ENCODE data around the gene IGSF23.

IGSF23 gene

GRCh38 chr19:44643605-44644401 is 30.4 kb downstream of the IGSF23 start, which contains the start of gene PVR:
Gene PVR, plus strand, starts transcription at chr19:44643910. Its CDS starts 187 bp downstream, at chr19:44644097.
- peak; percentile 57 to 83 for DNase-seq

DNA sequence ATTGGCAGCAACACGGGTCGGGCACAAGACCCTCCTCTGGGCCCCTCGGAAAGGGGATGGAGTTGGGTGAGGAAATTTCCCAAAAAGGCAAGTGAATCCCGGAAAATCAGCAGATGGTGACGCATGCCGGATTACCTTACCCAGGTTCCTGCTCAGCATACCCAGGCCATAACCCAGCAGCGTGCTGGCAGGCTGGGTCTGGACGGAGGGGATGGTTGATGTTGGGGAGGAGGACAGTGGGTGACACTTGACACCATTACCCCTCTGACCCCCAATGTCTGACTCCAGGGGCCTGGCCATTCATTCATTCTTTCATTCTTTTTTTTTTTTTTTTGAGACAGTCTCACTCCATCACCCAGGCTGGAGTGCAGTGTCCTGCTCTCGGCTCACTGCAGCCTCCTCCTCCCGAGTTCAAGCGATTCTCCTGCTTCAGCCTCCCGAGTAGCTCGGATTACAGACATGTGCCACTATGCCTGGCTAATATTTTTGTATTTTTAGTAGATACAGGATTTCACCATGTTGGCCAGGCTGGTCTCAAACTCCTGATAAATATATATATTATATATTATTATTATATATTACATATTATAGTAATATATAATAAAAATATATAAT is 31.1 kb downstream of the IGSF23 start:
- DNase-seq: peak in 1 of 2 experiments; percentile 47

GRCh38 chr19:44645407-44646048 is 32.2 kb downstream of the IGSF23 start:
- no peak for DNase-seq

DNA sequence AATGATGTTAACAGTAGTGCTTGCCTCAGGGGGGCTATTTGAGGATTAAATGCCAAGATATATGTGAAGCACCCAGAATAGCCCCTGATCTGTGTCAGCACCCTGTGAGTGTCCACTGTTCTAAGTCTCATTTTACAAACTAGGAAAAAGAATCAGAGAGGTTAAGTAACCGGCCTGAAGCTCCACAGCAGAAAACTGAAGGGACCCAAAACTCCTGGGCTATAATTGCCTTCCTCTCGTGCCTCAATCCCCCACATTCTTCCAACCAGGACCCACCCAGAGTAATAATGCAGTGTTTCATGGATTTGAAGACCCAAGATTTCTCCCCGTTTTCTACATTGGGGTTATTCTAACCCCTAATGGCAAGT is 32.7 kb downstream of the IGSF23 start:
- DNase-seq: no peak

DNA sequence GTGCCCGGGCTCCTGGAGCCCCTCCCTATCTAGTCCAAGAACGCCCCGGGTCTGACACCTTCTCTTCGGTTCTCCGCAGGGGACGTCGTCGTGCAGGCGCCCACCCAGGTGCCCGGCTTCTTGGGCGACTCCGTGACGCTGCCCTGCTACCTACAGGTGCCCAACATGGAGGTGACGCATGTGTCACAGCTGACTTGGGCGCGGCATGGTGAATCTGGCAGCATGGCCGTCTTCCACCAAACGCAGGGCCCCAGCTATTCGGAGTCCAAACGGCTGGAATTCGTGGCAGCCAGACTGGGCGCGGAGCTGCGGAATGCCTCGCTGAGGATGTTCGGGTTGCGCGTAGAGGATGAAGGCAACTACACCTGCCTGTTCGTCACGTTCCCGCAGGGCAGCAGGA is 33.8 kb downstream of the IGSF23 start:
- no peak for DNase-seq

DNA sequence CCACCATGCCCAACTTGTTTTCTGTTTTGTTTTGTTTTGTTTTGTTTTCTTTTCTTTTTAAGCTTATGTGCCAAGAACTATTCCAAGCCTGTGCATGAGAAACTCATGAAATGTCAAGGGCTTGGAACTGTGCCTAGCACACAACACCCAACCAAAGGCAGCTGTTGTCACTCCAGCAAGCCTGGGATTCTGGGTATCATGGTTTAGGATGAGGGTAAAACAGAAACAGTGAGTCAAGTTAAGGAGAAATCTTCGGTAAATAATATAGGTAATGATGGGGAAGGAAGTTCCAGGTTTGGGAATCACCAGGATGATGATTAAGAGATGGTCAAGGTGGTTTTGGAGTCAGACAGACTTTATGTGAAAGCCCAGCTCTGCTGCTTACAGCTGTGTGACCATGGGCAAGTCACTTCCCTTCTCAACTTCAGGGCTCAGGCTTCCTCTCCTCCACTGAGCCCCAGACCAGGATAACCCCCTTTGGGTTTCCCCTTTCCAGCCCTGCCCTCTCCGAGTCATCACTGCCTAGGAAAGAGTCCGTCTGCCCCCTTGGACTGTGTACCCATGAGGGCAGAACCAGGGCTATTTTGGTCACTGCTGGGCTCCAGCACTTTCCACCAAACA is 35.4 kb downstream of the IGSF23 start:
- no peak for DNase-seq

DNA sequence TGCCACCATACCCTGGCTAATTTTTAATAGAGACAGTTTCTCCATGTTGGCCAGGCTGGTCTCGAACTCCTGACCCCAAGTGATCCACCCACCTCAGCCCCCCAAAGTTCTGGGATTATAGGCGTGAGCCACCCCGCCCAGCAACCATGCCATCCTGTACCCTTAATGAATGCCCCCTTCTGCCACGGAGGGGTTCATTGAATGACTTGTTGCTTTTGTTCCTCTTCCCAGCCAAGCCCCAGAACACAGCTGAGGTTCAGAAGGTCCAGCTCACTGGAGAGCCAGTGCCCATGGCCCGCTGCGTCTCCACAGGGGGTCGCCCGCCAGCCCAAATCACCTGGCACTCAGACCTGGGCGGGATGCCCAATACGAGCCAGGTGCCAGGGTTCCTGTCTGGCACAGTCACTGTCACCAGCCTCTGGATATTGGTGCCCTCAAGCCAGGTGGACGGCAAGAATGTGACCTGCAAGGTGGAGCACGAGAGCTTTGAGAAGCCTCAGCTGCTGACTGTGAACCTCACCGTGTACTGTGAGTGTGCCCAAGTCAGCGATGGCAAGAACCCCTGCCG is 36.3 kb downstream of the IGSF23 start:
- no peak for DNase-seq

DNA sequence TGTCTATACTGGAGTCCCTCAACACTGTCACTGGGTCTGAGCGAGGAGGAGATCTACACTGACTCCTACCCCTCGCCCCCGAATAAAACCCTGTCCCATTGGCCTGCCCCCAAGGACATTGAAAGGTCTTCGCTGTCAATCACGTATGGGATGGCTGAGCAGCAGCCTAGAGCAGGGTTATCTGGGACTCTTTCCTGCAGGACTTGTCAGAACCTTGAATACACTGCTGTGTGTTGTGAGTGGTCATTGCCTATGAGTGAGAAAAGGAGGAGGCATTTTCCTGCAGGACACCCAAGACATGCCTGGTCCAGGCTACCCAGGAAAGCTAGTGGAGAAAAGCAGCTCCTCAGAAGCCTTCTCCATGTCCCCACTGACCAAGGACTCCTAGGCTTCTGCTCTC is 40.0 kb downstream of the IGSF23 start:
- no peak for DNase-seq

- DNase-seq: no peak
Observed at GRCh38 chr19:44653977-44654774, 40.8 kb downstream of the IGSF23 start.

GRCh38 chr19:44657211-44657921 is 44.0 kb downstream of the IGSF23 start:
- peak in 1 of 2 experiments; percentile 48 for DNase-seq

DNA sequence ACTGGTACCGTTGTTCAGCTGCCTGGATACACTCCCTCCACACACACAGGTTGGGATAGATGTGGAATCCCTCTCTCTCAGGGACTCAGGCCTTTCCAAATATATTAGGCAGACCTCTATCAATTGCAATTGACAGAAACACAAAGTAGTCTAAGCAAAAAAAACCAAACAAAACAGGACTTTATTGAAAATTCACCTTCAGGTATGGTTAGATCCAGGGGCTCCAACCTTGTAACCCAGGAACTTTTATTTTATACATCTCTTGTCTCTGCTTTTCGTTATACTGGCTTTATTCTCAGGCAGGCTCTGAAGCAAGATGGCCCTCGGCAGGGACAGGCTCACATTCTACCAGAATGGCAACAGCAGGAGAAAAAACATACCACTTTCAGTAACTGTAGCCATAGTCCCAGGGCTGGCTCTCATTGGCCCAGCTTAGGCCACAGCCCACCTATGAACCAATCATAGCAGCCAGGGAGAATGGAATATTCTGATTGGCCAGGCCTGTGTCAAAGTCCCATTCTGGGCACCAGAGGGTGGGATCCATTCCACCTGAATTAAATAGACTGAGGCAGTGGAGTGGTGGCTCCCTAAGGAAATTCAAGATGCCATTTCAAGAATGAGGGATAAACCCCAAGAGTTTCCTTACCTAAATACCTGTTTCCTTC is 44.8 kb downstream of the IGSF23 start:
- DNase-seq: no peak

DNA sequence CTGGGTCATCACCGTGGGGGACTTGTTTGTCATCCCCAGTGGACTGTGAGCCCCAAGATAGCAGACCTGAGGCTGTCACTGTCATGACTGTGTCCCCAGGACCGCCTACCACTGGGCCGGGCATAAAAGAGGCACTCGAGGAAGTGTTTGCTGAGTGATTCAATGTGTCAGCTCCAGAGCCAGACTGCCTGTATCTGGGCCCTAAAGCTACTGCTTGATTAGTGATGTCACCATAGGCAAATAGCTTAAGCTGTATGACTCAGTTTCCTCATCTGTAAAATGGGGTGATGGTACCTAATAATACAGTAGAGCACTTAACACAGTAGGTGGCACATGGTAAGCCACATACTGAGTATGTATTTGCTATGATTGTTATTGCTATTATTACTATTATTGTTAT is 46.7 kb downstream of the IGSF23 start:
- no peak for DNase-seq

- DNase-seq: no peak
Observed at GRCh38 chr19:44661205-44661604, 47.8 kb downstream of the IGSF23 start.

DNA sequence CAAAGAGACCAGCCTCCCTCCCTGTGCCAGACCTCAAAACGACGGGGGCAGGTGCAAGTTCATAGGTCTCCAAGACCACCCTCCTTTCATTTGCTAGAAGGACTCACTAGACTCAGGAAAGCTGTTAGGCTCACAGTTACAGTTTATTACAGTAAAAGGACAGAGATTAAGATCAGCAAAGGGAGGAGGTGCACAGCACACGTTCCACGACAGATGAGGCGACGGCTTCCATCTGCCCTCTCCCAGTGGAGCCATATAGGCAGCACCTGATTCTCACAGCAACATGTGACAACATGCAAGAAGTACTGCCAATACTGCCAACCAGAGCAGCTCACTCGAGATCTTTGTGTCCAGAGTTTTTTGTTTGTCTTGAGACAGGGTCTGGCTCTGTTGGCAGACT is 48.5 kb downstream of the IGSF23 start:
- no peak for DNase-seq

GRCh38 chr19:44662691-44663385 is 49.5 kb downstream of the IGSF23 start:
- DNase-seq: no peak

- no peak for DNase-seq
Observed at GRCh38 chr19:44663996-44664395, 50.6 kb downstream of the IGSF23 start.

DNA sequence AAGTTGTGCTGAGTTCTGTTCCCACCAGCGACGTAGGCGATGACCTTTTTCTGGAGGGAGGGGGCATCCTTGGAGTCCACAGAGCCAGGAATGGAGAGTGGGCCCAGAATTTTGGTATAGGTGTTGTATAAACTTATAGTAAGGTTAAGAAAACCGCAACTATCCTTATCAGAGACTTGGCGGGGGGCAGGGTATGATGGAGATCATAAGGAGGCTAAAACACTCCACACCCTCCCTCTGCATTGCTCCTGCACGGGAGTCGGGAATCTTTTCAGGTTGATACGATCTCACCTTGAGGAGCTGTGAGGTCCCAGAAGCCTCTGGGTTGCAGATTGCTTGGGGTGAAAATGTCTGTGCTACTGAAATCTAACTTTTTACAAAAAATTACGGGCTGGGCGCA is 51.6 kb downstream of the IGSF23 start:
- no peak for DNase-seq

DNA sequence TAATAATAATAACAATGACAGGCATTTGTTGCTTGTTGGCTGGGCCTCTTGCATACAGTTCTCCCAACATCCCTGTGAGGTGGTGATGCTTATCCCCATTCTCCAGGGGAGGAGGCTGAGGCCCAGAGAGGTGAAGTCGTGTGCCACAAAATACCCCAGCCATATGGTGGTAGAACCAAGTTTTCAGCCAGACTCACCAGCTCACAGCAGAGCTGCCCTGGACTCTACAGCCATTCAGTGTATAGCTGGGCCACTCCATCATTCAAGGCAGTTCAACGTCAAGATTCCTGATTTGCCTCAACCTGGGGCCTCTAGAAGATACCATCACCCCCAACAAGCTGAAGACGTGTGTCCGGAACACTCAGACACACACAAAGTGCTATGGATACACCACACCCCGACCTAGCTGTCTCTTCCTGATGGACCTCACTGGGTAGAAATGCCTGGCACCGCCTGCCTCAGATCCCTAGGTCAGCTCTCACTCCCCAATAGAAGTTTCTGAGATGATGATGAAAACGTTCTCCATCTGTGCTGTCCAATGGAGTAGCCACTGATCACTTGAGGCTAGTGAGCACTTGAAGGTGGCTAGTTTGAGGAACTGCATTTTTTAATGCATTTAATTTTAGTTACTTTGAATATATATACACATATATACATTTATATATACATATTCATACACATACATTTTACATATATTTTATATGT is 53.6 kb downstream of the IGSF23 start:
- DNase-seq: no peak

DNA sequence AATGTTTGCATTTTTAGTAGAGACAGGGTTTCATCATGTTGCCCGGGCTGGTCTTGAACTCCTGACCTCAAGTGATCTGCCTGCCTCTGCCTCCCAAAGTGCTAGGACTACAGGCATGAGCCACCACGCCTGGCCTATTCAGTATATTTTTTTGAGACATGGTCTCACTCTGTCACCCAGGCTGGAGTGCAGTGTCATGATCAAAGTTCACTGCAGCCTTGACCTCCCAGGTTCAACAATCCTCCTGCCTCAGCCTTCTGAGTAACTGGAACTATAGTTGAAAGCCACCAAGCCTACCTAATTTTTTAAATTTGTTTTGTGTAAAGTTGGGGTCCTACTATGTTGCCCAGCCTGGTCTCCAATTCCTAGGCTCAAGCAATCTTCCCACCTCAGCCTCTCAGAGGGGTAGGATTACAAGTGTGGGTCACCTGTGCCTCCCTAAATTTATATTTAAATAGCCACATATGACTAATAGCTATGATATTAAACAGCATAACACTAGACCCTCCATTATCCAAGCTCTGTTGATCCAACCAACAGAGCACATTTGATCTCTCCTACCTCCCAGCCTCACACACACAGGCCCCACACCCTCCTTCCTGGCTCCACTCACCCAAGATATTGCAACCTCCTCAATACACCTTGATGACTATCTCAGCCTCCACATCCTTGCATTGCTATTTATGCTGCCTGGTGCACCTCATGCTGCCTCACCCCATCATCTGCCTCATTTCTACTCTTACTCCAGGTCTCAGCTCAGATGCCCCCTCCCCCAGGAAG is 55.8 kb downstream of the IGSF23 start:
- no peak for DNase-seq
